ENCODE data around the gene RAB41.

DNA sequence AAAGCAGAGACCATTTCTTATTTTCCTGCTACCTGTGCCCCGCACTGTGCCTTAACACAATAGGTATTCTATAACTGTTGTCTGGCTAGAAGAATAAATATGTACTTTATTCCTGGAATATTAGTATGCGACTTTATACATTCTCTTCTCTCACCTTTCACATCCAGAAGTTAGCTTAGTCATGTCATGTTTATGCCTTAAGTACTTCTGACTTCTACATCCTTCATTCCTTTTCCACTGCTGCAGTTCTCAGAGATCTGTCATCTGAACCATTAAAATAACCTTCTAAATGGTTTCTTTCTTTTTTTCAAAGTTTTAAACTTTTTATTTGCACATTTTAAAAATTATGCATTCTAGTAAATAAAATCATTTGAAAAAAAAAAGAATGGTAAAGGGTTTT lies 42.4 kb downstream of the RAB41 start:
- TF ChIP-seq, protein P1, sequence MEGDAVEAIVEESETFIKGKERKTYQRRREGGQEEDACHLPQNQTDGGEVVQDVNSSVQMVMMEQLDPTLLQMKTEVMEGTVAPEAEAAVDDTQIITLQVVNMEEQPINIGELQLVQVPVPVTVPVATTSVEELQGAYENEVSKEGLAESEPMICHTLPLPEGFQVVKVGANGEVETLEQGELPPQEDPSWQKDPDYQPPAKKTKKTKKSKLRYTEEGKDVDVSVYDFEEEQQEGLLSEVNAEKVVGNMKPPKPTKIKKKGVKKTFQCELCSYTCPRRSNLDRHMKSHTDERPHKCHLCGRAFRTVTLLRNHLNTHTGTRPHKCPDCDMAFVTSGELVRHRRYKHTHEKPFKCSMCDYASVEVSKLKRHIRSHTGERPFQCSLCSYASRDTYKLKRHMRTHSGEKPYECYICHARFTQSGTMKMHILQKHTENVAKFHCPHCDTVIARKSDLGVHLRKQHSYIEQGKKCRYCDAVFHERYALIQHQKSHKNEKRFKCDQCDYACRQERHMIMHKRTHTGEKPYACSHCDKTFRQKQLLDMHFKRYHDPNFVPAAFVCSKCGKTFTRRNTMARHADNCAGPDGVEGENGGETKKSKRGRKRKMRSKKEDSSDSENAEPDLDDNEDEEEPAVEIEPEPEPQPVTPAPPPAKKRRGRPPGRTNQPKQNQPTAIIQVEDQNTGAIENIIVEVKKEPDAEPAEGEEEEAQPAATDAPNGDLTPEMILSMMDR (IDR thresholded peaks at IDR 0.05), result no peak
- TF ChIP-seq POLR2A (IDR thresholded peaks at IDR 0.05) (no peak), EP300 (IDR thresholded peaks at IDR 0.05) (no peak)
